ENCODE data around the gene SGMS1. TPM values are rescaled to one million over a fixed set of nuclear protein-coding genes. Genes with fewer than 3 reads are reported as not detected.

The SGMS1 gene
- total RNA-seq, 1 donor from 2014 or later: 25.6 TPM

DNA sequence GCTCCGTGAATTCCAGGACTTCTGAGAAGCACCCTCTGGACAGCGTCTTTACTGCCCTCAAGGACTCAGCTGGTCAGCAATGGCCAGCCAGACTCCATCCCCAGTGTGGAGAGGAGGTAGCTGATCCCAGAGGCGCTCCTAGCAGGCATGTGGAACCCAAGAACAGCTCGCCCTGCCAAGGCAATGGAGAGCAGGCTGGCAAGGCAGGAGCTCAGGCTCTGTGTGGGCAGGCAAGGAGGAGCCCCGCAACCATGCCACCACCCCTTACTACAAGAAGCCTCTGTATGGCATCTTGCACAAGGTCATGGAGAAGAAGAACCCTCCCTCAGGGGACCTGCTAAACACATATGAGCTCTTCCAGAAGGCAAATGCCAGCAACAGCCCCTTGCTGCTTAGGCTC is 34.4 kb upstream of the SGMS1 start:
- Histone ChIP-seq H3K9ac (ENCODE audit: low read length) (no peak overlapping the region), H4K20me1 (ENCODE audit: insufficient read depth, low read length) (no peaks in the 10 kb centered on the region), H3K9me3 (ENCODE audit: insufficient read depth, low read depth, low read length) (no peaks in the 10 kb centered on the region), H3K4me1 (ENCODE audit: insufficient read depth, low read length) (no peaks in the 10 kb centered on the region), H3K27me3 (ENCODE audit: insufficient read depth, low read length) (peaks cover 6% of the 10 kb centered on the region), H3K27ac (ENCODE audit: low read depth, low read length) (no peak overlapping the region), H3K79me2 (ENCODE audit: insufficient read depth, low read length) (no peaks in the 10 kb centered on the region), H2AFZ (ENCODE audit: low read depth, low read length) (no peak overlapping the region), H3K4me3 (ENCODE audit: insufficient read depth, low read depth, low read length) (no peak overlapping the region), H3K36me3 (ENCODE audit: insufficient read depth, low read length) (no peaks in the 10 kb centered on the region), H3K4me2 (ENCODE audit: low read length) (no peak overlapping the region)
- Mint-ChIP-seq H3K4me3 (ENCODE audit: unreplicated experiment) (no peak overlapping the region), H3K4me1 (ENCODE audit: low read depth, unreplicated experiment) (no peaks in the 10 kb centered on the region), H3K27ac (ENCODE audit: unreplicated experiment) (no peak overlapping the region), H3K9me3 (ENCODE audit: unreplicated experiment) (no peaks in the 10 kb centered on the region), H3K36me3 (ENCODE audit: low read depth, unreplicated experiment) (no peaks in the 10 kb centered on the region), H3K27me3 (ENCODE audit: low read depth, unreplicated experiment) (peaks cover 7% of the 10 kb centered on the region)
- no peak for TF ChIP-seq EZH2 (IDR thresholded peaks at IDR 0.05; ENCODE audit: insufficient read depth, low read length)
- TF ChIP-seq CTCF (IDR thresholded peaks at IDR 0.05; ENCODE audit: insufficient read depth, low read depth, low read length): no peak
- no peak for FAIRE-seq
- DNase-seq (ENCODE audit: low read depth): no peak

DNA sequence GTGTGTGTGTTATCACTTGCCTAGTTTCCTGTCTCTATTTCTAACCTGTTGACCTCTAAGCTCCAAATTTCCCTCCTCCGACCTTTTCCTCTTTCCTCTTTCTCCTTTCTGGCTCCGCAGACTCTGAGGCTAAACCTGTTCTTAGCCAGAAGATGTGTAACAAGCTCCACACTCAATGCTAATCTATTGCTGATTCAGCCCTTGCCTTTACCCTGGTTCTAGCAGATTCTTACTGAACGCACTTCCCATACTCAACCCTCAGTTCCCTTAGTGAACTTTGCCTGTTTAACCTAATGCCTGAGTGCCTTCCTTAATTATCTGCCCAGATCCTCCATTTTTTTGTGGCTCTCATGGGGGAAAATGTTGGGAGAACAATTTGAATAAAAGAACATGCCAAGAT is 30.0 kb upstream of the SGMS1 start:
- peaks cover 6% of the 10 kb centered on the region for H3K4me1 Mint-ChIP-seq (ENCODE audit: low read depth, unreplicated experiment)
- H2AFZ ChIP-seq (ENCODE audit: low read depth, low read length): no peak overlapping the region

More for the DNA sequence above, 30.0 kb upstream of the SGMS1 start:
- Histone ChIP-seq H4K20me1 (ENCODE audit: insufficient read depth, low read length) (no peaks in the 10 kb centered on the region), H3K4me2 (ENCODE audit: low read length) (no peak overlapping the region), H3K9ac (ENCODE audit: low read length) (no peak overlapping the region), H3K4me3 (ENCODE audit: insufficient read depth, low read depth, low read length) (no peak overlapping the region), H3K79me2 (ENCODE audit: insufficient read depth, low read length) (no peaks in the 10 kb centered on the region), H3K27ac (ENCODE audit: low read depth, low read length) (no peak overlapping the region), H3K4me1 (ENCODE audit: insufficient read depth, low read length) (no peaks in the 10 kb centered on the region), H3K36me3 (ENCODE audit: insufficient read depth, low read length) (no peaks in the 10 kb centered on the region), H3K27me3 (ENCODE audit: insufficient read depth, low read length) (peaks cover 6% of the 10 kb centered on the region), H3K9me3 (ENCODE audit: insufficient read depth, low read depth, low read length) (no peaks in the 10 kb centered on the region)
- DNase-seq (ENCODE audit: low read depth) (no peak), FAIRE-seq (no peak)
- Mint-ChIP-seq H3K4me3 (ENCODE audit: unreplicated experiment) (no peak overlapping the region), H3K27me3 (ENCODE audit: low read depth, unreplicated experiment) (peaks cover 2% of the 10 kb centered on the region), H3K9me3 (ENCODE audit: unreplicated experiment) (no peaks in the 10 kb centered on the region), H3K36me3 (ENCODE audit: low read depth, unreplicated experiment) (no peaks in the 10 kb centered on the region), H3K27ac (ENCODE audit: unreplicated experiment) (no peak overlapping the region)
- TF ChIP-seq CTCF (IDR thresholded peaks at IDR 0.05; ENCODE audit: insufficient read depth, low read depth, low read length) (no peak), EZH2 (IDR thresholded peaks at IDR 0.05; ENCODE audit: insufficient read depth, low read length) (no peak)
